Measurements from ENCODE around the gene PAMR1.

- TF ChIP-seq CTCF (IDR thresholded peaks at IDR 0.05) (no peak), POLR2A (IDR thresholded peaks at IDR 0.05) (no peak)
These were observed 111.1 kb downstream of the PAMR1 start for GRCh38 chr11:35414311-35414710.

Measured in right lobe of liver (tissue), 4 donors.